Hindlimb muscle (tissue), 1 donor: ENCODE measurements around the gene MBD3L5. TPM values are rescaled to one million over a fixed set of nuclear protein-coding genes. Genes with fewer than 3 reads are reported as not detected.
A peak's percentile ranks its signal among the peaks of the same experiment; 100 is the strongest.
"Not testable (repeated sequence)": the region's sequence is repeated elsewhere in the genome, so short reads cannot be mapped to it uniquely, and the experiment has no call there.

Experiments used
- DNase-seq: peaks from one replicate; pipeline ENCODE4 v3.0.0-alpha.2; 2013
- polyA plus RNA-seq: library from polyadenylated mRNA; unstranded; fragments of 120-200 nt; gene quantifications from one replicate; pipeline ENCODE4 v1.2.1, GENCODE V29; 2013; ENCODE audit not compliant: insufficient read length

MBD3L5 gene
- polyA plus RNA-seq, 1 donor, result not detected

- DNase-seq, result not testable (repeated sequence)
Measured at GRCh38 chr19:7052896-7053295, 22.5 kb downstream of the MBD3L5 start.

GRCh38 chr19:7054635-7055368 is 24.4 kb downstream of the MBD3L5 start:
- DNase-seq, result not testable (repeated sequence)

- not testable (repeated sequence) for DNase-seq
Measured at GRCh38 chr19:7055679-7056078, 25.3 kb downstream of the MBD3L5 start.

- not testable (repeated sequence) for DNase-seq
Measured at GRCh38 chr19:7056371-7056770, 26.0 kb downstream of the MBD3L5 start.

- DNase-seq, result not testable (repeated sequence)
Measured at GRCh38 chr19:7058576-7058975, 28.2 kb downstream of the MBD3L5 start, which contains the start of gene MBD3L3. Gene MBD3L3 (minus strand): TSS chr19:7058676. CDS start chr19:7058605, 71 bp downstream.

GRCh38 chr19:7059977-7060376 is 29.6 kb downstream of the MBD3L5 start:
- DNase-seq, result not testable (repeated sequence)

GRCh38 chr19:7063339-7063738 is 33.0 kb downstream of the MBD3L5 start:
- no peak for DNase-seq

GRCh38 chr19:7063764-7064418 is 33.5 kb downstream of the MBD3L5 start:
- DNase-seq, result no peak

- not testable (repeated sequence) for DNase-seq
Measured at GRCh38 chr19:7067122-7067521, 36.7 kb downstream of the MBD3L5 start.

- DNase-seq, result no peak
Measured at GRCh38 chr19:7067716-7068115, 37.3 kb downstream of the MBD3L5 start.

- no peak for DNase-seq
Measured at GRCh38 chr19:7068599-7068998, 38.2 kb downstream of the MBD3L5 start.

- DNase-seq, result peak; percentile 98
Measured at GRCh38 chr19:7069042-7069903, 38.9 kb downstream of the MBD3L5 start, which contains the start of gene ZNF557. Gene ZNF557 (plus strand): TSS chr19:7069703. CDS start chr19:7075075, 5,372 bp downstream.

GRCh38 chr19:7069904-7070226 is 39.5 kb downstream of the MBD3L5 start:
- DNase-seq, result no peak

- no peak for DNase-seq
Measured at GRCh38 chr19:7072541-7072940, 42.2 kb downstream of the MBD3L5 start.

- no peak for DNase-seq
Measured at GRCh38 chr19:7074705-7075282, 44.4 kb downstream of the MBD3L5 start.

- no peak for DNase-seq
Measured at GRCh38 chr19:7076151-7076550, 45.8 kb downstream of the MBD3L5 start.

GRCh38 chr19:7078008-7078407 is 47.6 kb downstream of the MBD3L5 start:
- no peak for DNase-seq

Other genes starting within 250 kb of the MBD3L5 start
- not detected for gene ADGRE1, start 143.0 kb upstream of the MBD3L5 start, polyA plus RNA-seq
- not detected for gene MBD3L2B, start 9.1 kb upstream of the MBD3L5 start, polyA plus RNA-seq
- not detected for gene MBD3L4, start 9.6 kb downstream of the MBD3L5 start, polyA plus RNA-seq
- gene MBD3L2, start 18.7 kb downstream of the MBD3L5 start, polyA plus RNA-seq, result not detected
- not detected for gene MBD3L3, start 28.1 kb downstream of the MBD3L5 start, polyA plus RNA-seq
- 6.2 TPM for gene ZNF557, start 39.1 kb downstream of the MBD3L5 start, polyA plus RNA-seq